Spleen (tissue), 11 donors: ENCODE measurements around the gene ACBD6. TPM values are rescaled to one million over a fixed set of nuclear protein-coding genes. Genes with fewer than 3 reads are reported as not detected.
A peak's percentile ranks its signal among the peaks of the same experiment; 100 is the strongest.

Experiments used
- DNase-seq: peaks from one replicate; pipeline ENCODE4 v3.0.0-alpha.2; 2020
- H3K27ac ChIP-seq, 8 donors: fragments of 200-600 bp; sonication (generic) in 7 of 8; 1 replicate in 4 of 8; 2 replicates in 4 of 8; pipeline versions ENCODE4 v1.5.0 to v1.8.0; 2016 to 2021; ENCODE audit warnings: inconsistent platforms in 4 of 8, mild to moderate bottlenecking in 4 of 8, moderate library complexity in 1 of 8
- H3K27me3 ChIP-seq, 7 donors: fragments of 200-600 bp; sonication (generic) in 6 of 7; replicated peaks in 1 of 7; 1 replicate in 4 of 7; 2 replicates in 3 of 7; pipeline versions ENCODE4 v1.5.0 to v1.8.0; 2016 to 2021; ENCODE audit warnings: inconsistent platforms in 3 of 7, mild to moderate bottlenecking in 1 of 7
- H3K36me3 ChIP-seq, 6 donors: fragments of 200-600 bp; sonication (generic) in 5 of 6; 1 replicate in 4 of 6; 2 replicates in 2 of 6; pipeline versions ENCODE4 v1.5.0 to v1.8.0; 2016 to 2021; ENCODE audit warnings: inconsistent platforms in 2 of 6
- H3K4me1 ChIP-seq, 6 donors: fragments of 200-600 bp; sonication (generic) in 5 of 6; 1 replicate in 3 of 6; 2 replicates in 3 of 6; pipeline versions ENCODE4 v1.5.0 to v1.8.0; 2016 to 2021; ENCODE audit warnings: inconsistent platforms in 3 of 6
- H3K4me3 ChIP-seq, 8 donors: fragments of 200-600 bp; sonication (generic) in 7 of 8; 1 replicate in 4 of 8; 2 replicates in 4 of 8; pipeline versions ENCODE4 v1.5.0 to v1.8.0; 2016 to 2021; ENCODE audit warnings: inconsistent platforms in 4 of 8, mild to moderate bottlenecking in 4 of 8, moderate library complexity in 2 of 8
- H3K9me3 ChIP-seq, 8 donors: fragments of 200-600 bp; sonication (generic) in 7 of 8; 1 replicate in 4 of 8; 2 replicates in 4 of 8; pipeline versions ENCODE4 v1.5.0 to v1.8.0; 2016 to 2021; ENCODE audit warnings: inconsistent platforms in 4 of 8
- CTCF ChIP-seq, 11 experiments: fragments of 200-600 bp in 7 of 11; fragments of 450-650 bp in 4 of 11; sonication (generic) in 4 of 11; IDR thresholded peaks in 8 of 11; conservative IDR thresholded peaks in 3 of 11; 1 replicate in 7 of 11; 2 replicates in 4 of 11; pipeline versions ENCODE4 v1.4.0 to v1.8.0; 2016 to 2021; ENCODE audit warnings: antibody characterized with exemption in 11 of 11, inconsistent platforms in 4 of 11, mild to moderate bottlenecking in 1 of 11
- POLR2A ChIP-seq, 3 donors: fragments of 450-650 bp; IDR thresholded peaks; one replicate each; pipeline ENCODE4 v1.5.1; 2017; ENCODE audit warnings: antibody characterized with exemption in 3 of 3, mild to moderate bottlenecking in 1 of 3
- POLR2AphosphoS5 ChIP-seq, 3 donors: sonication (generic); formaldehyde crosslinking; IDR thresholded peaks; one replicate each; pipeline ENCODE4 v1.5.1; 2017; ENCODE audit warnings: antibody characterized with exemption in 3 of 3
- WGBS, 5 donors: extraction: QIAGEN DNeasy Blood & Tissue Kit in 3 of 5; methylation state at CpG; one replicate each; pipeline versions ENCODE4 v1.1.5 to v1.1.7; 2013 to 2018; 5-methylcytosine and 5-hydroxymethylcytosine counted together
- intact Hi-C: fragments of 100-400 bp; cut with DNase I; formaldehyde crosslinking; loops from one replicate; pipeline ENCODE4 v1.15.0; 2023; ENCODE audit warnings: low total_unique reads
- polyA plus RNA-seq, 3 donors: library from polyadenylated mRNA; stranded (reverse); fragments of 200-250 nt; gene quantifications; one replicate each; pipeline ENCODE4 v1.2.1, GENCODE V29; 2013
- total RNA-seq, 7 donors: library from RNA; depleted of rRNA in 3 of 7; stranded (reverse); fragments of >200 nt in 3 of 7; fragmentation: NEBNext Ultra II Directional in 4 of 7; extraction: Animal tissue kit (Norgen Biotek cat#: 25700) in 4 of 7; gene quantifications; one replicate each; pipeline versions ENCODE4 v1.1.0 to v1.2.1, GENCODE V29; 2016 to 2021
- donor health status: healthy with polysubstance abuse.
- donor health status: DM: no; HTN: no; CAD: no; lungs with moderate emphysema.
- donor health status: DM: no; HTN: no; CAD: no.
- donor health status: Bipolar disorder and iron deficiency.
- donor health status: healthy.
- donor health status: DM: no; HTN: no; CAD: no.
- donor health status: DM: yes; HTN: yes; CAD: no.

ACBD6 gene
- total and polyA plus RNA-seq, 10 donors = 27.2 to 62.9 (median 38.3) TPM

GRCh38 chr1:180268556-180269075 is 233.8 kb downstream of the ACBD6 start:
- Histone ChIP-seq H3K4me1 (no peaks in the 10 kb centered on the region), H3K27ac (no peak overlapping the region), H3K27me3 (peaks cover 0 to 1% (median 0%) of the 10 kb centered on the region in 7 donors), H3K9me3 (no peaks in the 10 kb centered on the region), H3K4me3 (no peak overlapping the region), H3K36me3 (peaks cover 0 to 20% (median 0%) of the 10 kb centered on the region in 6 donors)
- 62 to 85% (median 78%) methylated on average over 9 of the region's 9 CpGs for WGBS, 5 donors
- DNase-seq = peak; percentile 31
- no peak for TF ChIP-seq CTCF (IDR thresholded peaks at IDR 0.05 in 8 of 11, conservative IDR thresholded peaks at IDR 0.05 in 3 of 11)
- TF ChIP-seq POLR2AphosphoS5 (IDR thresholded peaks at IDR 0.05) = no peak
- no peak for TF ChIP-seq POLR2A (IDR thresholded peaks at IDR 0.05)
- intact Hi-C loops = no loop called here

GRCh38 chr1:180267761-180268555 is 234.4 kb downstream of the ACBD6 start:
- H3K9me3 ChIP-seq = no peaks in the 10 kb centered on the region
- no peak overlapping the region for H3K27ac ChIP-seq
- H3K4me1 ChIP-seq = no peaks in the 10 kb centered on the region
- H3K27me3 ChIP-seq = peaks cover 0 to 5% (median 0%) of the 10 kb centered on the region in 7 donors
- no peak overlapping the region for H3K4me3 ChIP-seq
- 83 to 98% (median 85%) methylated on average over 5 of the region's 5 CpGs for WGBS, 5 donors
- TF ChIP-seq CTCF (IDR thresholded peaks at IDR 0.05 in 8 of 11, conservative IDR thresholded peaks at IDR 0.05 in 3 of 11) = no peak
- peaks cover 0 to 14% (median 0%) of the 10 kb centered on the region in 6 donors for H3K36me3 ChIP-seq
- DNase-seq = peak; percentile 50
- intact Hi-C loops = no loop called here

GRCh38 chr1:180267211-180267561 is 235.2 kb downstream of the ACBD6 start:
- 91 to 94% (median 93%) methylated on average over 11 to 12 of the region's 12 CpGs for WGBS, 5 donors
- H3K27ac ChIP-seq = no peak overlapping the region
- intact Hi-C loops = no loop called here
- no peaks in the 10 kb centered on the region for H3K4me1 ChIP-seq
- peaks cover 0 to 6% (median 0%) of the 10 kb centered on the region in 6 donors for H3K36me3 ChIP-seq
- TF ChIP-seq POLR2AphosphoS5 (IDR thresholded peaks at IDR 0.05) (no peak), CTCF (IDR thresholded peaks at IDR 0.05 in 8 of 11, conservative IDR thresholded peaks at IDR 0.05 in 3 of 11) (no peak), POLR2A (IDR thresholded peaks at IDR 0.05) (no peak)
- DNase-seq = peak; percentile 72
- no peaks in the 10 kb centered on the region for H3K9me3 ChIP-seq
- H3K4me3 ChIP-seq = no peak overlapping the region
- peaks cover 0 to 11% (median 0%) of the 10 kb centered on the region in 7 donors for H3K27me3 ChIP-seq
